ENCODE data around the gene DNAAF8. TPM values are rescaled to one million over a fixed set of nuclear protein-coding genes. Genes with fewer than 3 reads are reported as not detected.

DNAAF8 gene
- total RNA-seq, 4 donors from 2014 or later, result 0.44 to 1.2 (median 0.91) TPM

DNA sequence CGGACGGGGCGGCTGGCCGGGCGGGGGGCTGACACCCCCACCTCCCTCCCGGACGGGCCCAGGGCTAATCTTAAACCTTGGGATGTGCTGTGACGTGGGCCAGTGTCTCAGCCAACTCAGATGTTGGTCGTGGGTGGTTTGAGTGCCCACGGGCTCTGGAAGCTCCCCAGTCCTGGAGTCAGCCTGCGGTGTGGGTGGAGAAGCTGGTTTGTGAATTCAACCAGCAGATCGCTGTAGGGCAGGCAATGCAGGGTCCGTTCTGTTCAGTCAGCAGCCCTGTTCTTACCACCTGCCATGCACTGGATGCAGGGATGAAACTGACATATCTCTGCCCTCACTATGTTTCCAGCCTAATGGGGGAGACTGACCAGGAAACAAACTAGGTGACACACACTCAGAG, 40.7 kb downstream of the DNAAF8 start:
- ATAC-seq (no peak), DNase-seq (no peak)
- Histone ChIP-seq H3K4me3 (no peak overlapping the region), H3K9me3 (no peaks in the 10 kb centered on the region), H3K27me3 (no peaks in the 10 kb centered on the region), H3K4me1 (no peaks in the 10 kb centered on the region), H3K27ac (no peak overlapping the region), H3K36me3 (no peaks in the 10 kb centered on the region)
- intact Hi-C loops (cut with DNase I; ENCODE audit: low total_unique reads) (no loop called here), in situ Hi-C loops (cut with MboI; ENCODE audit: low sequenced_read_pairs in 4 of 4) (no loop called here)
- TF ChIP-seq, protein P1, sequence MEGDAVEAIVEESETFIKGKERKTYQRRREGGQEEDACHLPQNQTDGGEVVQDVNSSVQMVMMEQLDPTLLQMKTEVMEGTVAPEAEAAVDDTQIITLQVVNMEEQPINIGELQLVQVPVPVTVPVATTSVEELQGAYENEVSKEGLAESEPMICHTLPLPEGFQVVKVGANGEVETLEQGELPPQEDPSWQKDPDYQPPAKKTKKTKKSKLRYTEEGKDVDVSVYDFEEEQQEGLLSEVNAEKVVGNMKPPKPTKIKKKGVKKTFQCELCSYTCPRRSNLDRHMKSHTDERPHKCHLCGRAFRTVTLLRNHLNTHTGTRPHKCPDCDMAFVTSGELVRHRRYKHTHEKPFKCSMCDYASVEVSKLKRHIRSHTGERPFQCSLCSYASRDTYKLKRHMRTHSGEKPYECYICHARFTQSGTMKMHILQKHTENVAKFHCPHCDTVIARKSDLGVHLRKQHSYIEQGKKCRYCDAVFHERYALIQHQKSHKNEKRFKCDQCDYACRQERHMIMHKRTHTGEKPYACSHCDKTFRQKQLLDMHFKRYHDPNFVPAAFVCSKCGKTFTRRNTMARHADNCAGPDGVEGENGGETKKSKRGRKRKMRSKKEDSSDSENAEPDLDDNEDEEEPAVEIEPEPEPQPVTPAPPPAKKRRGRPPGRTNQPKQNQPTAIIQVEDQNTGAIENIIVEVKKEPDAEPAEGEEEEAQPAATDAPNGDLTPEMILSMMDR (IDR thresholded peaks at IDR 0.05 in 4 of 5, conservative IDR thresholded peaks at IDR 0.05 in 1 of 5), result no peak
- no peak for TF ChIP-seq POLR2A (IDR thresholded peaks at IDR 0.05)

DNA sequence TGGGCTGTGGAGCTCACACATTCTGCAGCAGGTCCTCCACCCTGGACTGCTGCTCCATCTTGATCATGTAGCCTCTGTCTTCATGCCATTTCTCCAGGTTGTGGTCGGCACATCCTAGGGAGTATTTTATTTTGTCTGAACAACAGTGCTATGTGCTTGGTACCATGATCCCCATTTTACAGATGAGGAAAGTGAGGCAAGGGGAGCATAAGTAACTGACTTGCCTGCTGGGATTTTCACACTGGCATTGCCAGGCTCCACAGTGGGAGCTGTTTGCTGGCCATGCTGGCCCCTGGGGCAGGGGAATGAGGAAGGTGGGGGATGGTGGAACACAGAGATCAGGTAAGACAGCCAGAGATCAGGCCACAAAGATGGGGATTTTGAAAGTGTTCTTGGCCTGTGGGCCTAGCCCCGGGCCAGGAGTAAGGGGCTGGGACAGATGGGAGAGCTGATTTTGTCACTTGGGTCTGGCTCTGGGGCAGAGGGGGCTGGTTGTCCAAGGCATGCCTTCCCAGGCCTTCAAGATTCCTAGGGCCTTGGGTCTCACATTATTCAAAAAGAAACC, 41.9 kb downstream of the DNAAF8 start:
- intact Hi-C loops (cut with DNase I; ENCODE audit: low total_unique reads), result no loop called here
- TF ChIP-seq POLR2A (IDR thresholded peaks at IDR 0.05), result no peak
- TF ChIP-seq, protein P1 (IDR thresholded peaks at IDR 0.05 in 4 of 5, conservative IDR thresholded peaks at IDR 0.05 in 1 of 5), result no peak
- no peak overlapping the region for H3K27ac ChIP-seq

GRCh38 chr16:4777339-4778049, 43.2 kb downstream of the DNAAF8 start:
- H3K9me3 ChIP-seq, result no peaks in the 10 kb centered on the region
- TF ChIP-seq, protein P1 (IDR thresholded peaks at IDR 0.05 in 4 of 5, conservative IDR thresholded peaks at IDR 0.05 in 1 of 5), result no peak
- TF ChIP-seq POLR2A (IDR thresholded peaks at IDR 0.05), result no peak
- intact Hi-C loops (cut with DNase I; ENCODE audit: low total_unique reads), result no loop called here
- DNase-seq, result no peak
- in situ Hi-C loops (cut with MboI; ENCODE audit: low sequenced_read_pairs in 4 of 4), result no loop called here
- H3K27me3 ChIP-seq, result no peaks in the 10 kb centered on the region
- no peaks in the 10 kb centered on the region for H3K36me3 ChIP-seq
- no peak for ATAC-seq
- no peak overlapping the region for H3K4me3 ChIP-seq
- no peak overlapping the region for H3K27ac ChIP-seq
- no peaks in the 10 kb centered on the region for H3K4me1 ChIP-seq

More for the DNA sequence above, 41.9 kb downstream of the DNAAF8 start:
- ATAC-seq (no peak), DNase-seq (no peak)
- Histone ChIP-seq H3K36me3 (no peaks in the 10 kb centered on the region), H3K4me3 (no peak overlapping the region), H3K9me3 (no peaks in the 10 kb centered on the region), H3K4me1 (no peaks in the 10 kb centered on the region), H3K27me3 (no peaks in the 10 kb centered on the region)
- in situ Hi-C loops (cut with MboI; ENCODE audit: low sequenced_read_pairs in 4 of 4), result no loop called here

GRCh38 chr16:4778050-4778392, 43.7 kb downstream of the DNAAF8 start:
- ATAC-seq (no peak), DNase-seq (no peak)
- no peaks in the 10 kb centered on the region for H3K4me1 ChIP-seq
- intact Hi-C loops (cut with DNase I; ENCODE audit: low total_unique reads), result no loop called here
- H3K27me3 ChIP-seq, result no peaks in the 10 kb centered on the region
- no peak overlapping the region for H3K27ac ChIP-seq
- no peaks in the 10 kb centered on the region for H3K36me3 ChIP-seq
- no peak overlapping the region for H3K4me3 ChIP-seq
- no peaks in the 10 kb centered on the region for H3K9me3 ChIP-seq
- in situ Hi-C loops (cut with MboI; ENCODE audit: low sequenced_read_pairs in 4 of 4), result no loop called here
- no peak for TF ChIP-seq POLR2A (IDR thresholded peaks at IDR 0.05)
- TF ChIP-seq, protein P1 (IDR thresholded peaks at IDR 0.05 in 4 of 5, conservative IDR thresholded peaks at IDR 0.05 in 1 of 5), result no peak

Data from gastrocnemius medialis (tissue), 4 donors.